GM18526 (cell line): ENCODE results near the gene GPR27.

ENCODE experiments used
- POLR2A ChIP-seq: IDR thresholded peaks from 3 replicates; pipeline ENCODE4 v1.6.1; 2011; ENCODE audit not compliant: insufficient read length; ENCODE audit errors: extremely low read depth

GPR27 gene

GRCh38 chr3:71724584-71725270, 28.9 kb upstream of the GPR27 start:
- TF ChIP-seq POLR2A: no peak

- no peak for TF ChIP-seq POLR2A
These were observed 28.2 kb upstream of the GPR27 start, which contains the start of gene EIF4E3 for GRCh38 chr3:71725271-71725991. Gene EIF4E3 (minus strand): TSS chr3:71725402. CDS start chr3:71725367, 35 bp downstream.

DNA sequence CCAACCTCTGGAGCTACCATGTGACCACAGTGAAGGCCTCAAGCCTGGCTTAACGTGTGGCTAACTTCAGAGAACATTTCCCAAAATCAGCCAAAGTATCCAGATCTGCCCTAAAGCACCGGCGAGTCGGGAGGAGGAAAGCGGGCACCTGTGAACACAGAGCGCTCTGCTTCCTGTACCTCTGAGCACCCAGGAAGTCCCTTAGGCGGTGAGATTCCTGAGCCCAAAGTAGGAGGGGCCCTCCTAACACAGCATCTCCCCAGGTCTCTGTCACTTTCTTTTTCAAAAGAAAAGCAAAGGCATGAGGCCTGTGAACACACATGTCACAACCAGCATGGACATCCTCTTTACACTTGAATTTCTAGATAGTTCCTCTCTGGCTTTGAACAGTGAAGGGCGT, 27.5 kb upstream of the GPR27 start:
- no peak for TF ChIP-seq POLR2A

- TF ChIP-seq POLR2A: no peak
These were observed 24.9 kb upstream of the GPR27 start for GRCh38 chr3:71728632-71729342.

GRCh38 chr3:71732637-71733036, 21.0 kb upstream of the GPR27 start:
- no peak for TF ChIP-seq POLR2A

DNA sequence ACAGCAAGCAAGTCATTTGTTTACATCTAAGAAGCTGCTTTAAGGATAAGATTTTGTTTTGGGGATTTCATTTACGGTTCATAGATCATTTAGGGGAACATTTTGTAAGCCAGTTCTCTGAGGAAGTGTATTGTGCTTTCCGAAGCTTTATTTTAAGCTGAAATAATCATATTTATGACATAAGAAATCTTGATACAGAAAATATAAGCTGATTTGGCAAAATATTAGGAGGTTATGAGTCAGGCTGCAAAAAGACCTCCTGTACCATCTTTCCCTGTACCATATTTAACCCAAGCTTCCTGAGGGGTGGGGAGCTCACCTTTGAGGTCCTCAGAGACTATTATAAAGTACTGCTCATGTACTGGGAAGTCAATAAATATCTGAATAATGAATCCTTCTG, 20.3 kb upstream of the GPR27 start:
- TF ChIP-seq POLR2A: no peak

GRCh38 chr3:71734881-71735280, 18.8 kb upstream of the GPR27 start:
- no peak for TF ChIP-seq POLR2A

DNA sequence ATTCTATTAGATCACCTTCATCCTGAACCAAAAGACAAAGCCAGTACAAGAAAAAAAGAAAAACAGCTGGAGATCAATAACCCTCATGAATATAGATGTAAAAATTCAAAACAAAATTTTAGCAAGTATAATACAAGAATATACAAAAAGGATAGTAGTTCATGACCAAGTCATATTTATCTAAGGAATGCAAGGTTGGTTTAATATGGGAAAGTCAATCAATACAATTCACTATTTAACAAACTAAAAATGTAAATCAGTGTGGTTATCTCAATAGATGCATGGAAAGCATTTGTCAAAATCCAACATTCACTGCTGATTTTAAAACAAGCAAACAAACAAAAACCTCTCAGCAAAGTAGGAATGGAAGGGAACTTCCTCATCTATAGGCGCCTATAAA, 11.0 kb upstream of the GPR27 start:
- no peak for TF ChIP-seq POLR2A

GRCh38 chr3:71744738-71745137, 8.9 kb upstream of the GPR27 start:
- no peak for TF ChIP-seq POLR2A

DNA sequence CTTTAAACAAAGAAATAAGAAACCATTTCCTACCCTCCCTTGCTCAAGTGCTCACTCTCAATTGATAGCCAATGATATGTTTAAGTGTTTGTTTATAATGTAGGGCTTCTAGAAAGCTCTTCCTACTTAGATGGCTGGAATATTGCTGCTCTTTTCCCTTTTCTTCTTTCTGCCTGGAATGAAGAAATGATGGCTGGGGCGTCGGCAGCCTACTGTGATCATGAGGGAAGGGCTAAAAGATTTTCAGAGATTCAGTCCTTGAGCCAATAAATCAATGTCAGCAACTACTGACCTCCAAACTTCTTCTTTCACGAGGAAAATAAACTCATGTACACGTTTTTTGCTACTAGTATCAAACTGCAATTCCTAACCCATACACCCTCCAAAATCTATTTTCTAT, 2.1 kb upstream of the GPR27 start:
- no peak for TF ChIP-seq POLR2A

- no peak for TF ChIP-seq POLR2A
These were observed 589 bp upstream of the GPR27 start for GRCh38 chr3:71752831-71753700.

DNA sequence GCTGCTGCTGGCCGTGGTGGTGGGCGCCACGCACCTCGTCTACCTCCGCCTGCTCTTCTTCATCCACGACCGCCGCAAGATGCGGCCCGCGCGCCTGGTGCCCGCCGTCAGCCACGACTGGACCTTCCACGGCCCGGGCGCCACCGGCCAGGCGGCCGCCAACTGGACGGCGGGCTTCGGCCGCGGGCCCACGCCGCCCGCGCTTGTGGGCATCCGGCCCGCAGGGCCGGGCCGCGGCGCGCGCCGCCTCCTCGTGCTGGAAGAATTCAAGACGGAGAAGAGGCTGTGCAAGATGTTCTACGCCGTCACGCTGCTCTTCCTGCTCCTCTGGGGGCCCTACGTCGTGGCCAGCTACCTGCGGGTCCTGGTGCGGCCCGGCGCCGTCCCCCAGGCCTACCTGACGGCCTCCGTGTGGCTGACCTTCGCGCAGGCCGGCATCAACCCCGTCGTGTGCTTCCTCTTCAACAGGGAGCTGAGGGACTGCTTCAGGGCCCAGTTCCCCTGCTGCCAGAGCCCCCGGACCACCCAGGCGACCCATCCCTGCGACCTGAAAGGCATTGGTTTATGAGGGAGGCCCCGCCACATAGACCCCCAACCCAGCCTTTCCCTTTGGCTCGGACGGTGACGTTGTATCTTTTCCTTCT, 1.1 kb downstream of the GPR27 start:
- TF ChIP-seq POLR2A: no peak

- no peak for TF ChIP-seq POLR2A
These were observed 4.4 kb downstream of the GPR27 start for GRCh38 chr3:71758091-71758490.

DNA sequence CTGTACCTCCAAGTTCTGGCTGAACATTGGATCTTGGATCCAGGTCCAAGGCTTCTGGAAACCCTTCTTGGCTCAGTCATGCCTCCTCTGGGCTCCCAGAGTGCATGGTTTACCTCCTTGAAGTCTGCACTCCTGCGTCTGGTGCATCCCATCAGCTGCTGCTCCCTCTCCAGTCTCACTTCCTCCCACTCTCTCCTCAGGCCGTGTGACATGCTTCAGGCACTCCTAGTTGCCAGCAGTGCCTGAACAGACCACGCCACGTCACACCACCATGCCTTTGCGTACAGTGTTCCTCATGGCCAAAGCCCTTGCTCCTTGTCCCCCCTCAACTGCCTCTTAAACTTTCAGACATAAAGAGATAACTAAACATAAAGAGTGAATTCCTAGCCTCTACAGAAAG, 5.7 kb downstream of the GPR27 start:
- TF ChIP-seq POLR2A: no peak

DNA sequence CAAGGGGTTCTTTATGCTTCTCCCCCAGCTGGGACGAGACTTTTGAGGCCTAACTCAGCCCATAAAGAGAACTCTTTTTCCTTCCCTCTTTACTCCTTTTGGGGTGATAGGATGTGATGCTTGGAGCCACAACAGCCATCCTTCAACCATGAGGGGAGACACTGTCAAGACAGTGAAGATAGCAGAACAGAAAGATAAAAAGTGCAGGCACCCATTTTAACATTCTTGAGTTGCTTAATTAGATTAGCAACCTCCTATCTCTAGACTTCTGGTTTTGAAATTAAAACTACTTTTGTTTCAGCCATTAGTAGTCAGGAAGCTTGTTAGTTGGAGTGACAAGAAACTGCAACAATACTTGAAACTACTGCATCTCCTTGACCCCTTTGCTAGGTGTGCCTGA, 6.5 kb downstream of the GPR27 start:
- TF ChIP-seq POLR2A: no peak
